Ascending aorta (tissue), 2 donors: Measurements from ENCODE around the gene UGT2B7. TPM values are rescaled to one million over a fixed set of nuclear protein-coding genes. Genes with fewer than 3 reads are reported as not detected.

Experiments
- DNase-seq, 2 donors: peaks; one replicate each; pipeline ENCODE4 v3.0.0-alpha.2; 2019; ENCODE audit warnings: low spot score in 2 of 2
- H3K27ac ChIP-seq, 2 donors: fragments of 200-600 bp; sonication (generic); one replicate each; pipeline ENCODE4 v1.5.1; 2016 to 2017; ENCODE audit warnings: mild to moderate bottlenecking in 1 of 2
- H3K27me3 ChIP-seq: fragments of 200-600 bp; sonication (generic); one replicate; pipeline ENCODE4 v1.5.1; 2017
- H3K36me3 ChIP-seq, 2 donors: fragments of 200-600 bp; sonication (generic); one replicate each; pipeline ENCODE4 v1.5.1; 2016
- H3K4me1 ChIP-seq, 2 donors: fragments of 200-600 bp; sonication (generic); one replicate each; pipeline ENCODE4 v1.5.1; 2016 to 2017; ENCODE audit warnings: mild to moderate bottlenecking in 1 of 2
- H3K4me3 ChIP-seq, 2 donors: fragments of 200-600 bp; sonication (generic); one replicate each; pipeline ENCODE4 v1.5.1; 2016 to 2017; ENCODE audit warnings: mild to moderate bottlenecking in 1 of 2
- H3K9me3 ChIP-seq, 2 donors: fragments of 200-600 bp; sonication (generic); one replicate each; pipeline ENCODE4 v1.5.1; 2016
- intact Hi-C: fragments of 100-400 bp; cut with DNase I; formaldehyde crosslinking; loops from one replicate; pipeline ENCODE4 v1.15.1; 2023
- total RNA-seq: library from RNA; depleted of rRNA; stranded (reverse); fragments of >200 nt; gene quantifications from one replicate; pipeline ENCODE4 v1.1.0, GENCODE V29; 2016
- TF ChIP-seq, protein P1 (sequence below), 3 experiments: fragments of 200-600 bp in 2 of 3; fragments of 450-650 bp in 1 of 3; sonication (generic) in 2 of 3; IDR thresholded peaks; one replicate each; pipeline ENCODE4 v1.5.1; 2016 to 2019; ENCODE audit warnings: antibody characterized with exemption in 3 of 3, mild to moderate bottlenecking in 1 of 3, moderate library complexity in 1 of 3

UGT2B7 gene
- total RNA-seq, 1 donor from 2014 or later: not detected

DNA sequence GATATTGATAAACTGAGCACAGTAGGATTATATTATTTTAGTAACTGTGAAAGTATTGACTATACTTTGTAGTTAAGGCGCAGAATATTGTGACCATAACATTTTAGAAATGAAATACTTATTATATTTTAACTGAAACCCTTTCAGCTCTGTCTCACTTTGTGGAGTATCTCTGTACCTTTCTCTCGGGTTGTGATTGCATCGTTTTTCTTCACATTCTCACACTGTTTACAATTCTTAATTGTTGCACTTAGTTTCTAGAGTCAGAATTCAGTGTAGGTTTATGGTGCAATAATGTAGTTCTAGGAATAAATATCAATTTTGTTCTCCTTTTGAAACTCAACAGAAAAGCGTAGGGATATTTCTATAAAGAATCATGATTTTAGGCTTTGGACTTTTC is 57.7 kb downstream of the UGT2B7 start:
- no peak for DNase-seq
- intact Hi-C loops: no loop called here
- Histone ChIP-seq H3K9me3 (no peaks in the 10 kb centered on the region), H3K27me3 (no peaks in the 10 kb centered on the region), H3K4me3 (no peak overlapping the region), H3K27ac (no peak overlapping the region), H3K4me1 (no peaks in the 10 kb centered on the region), H3K36me3 (no peaks in the 10 kb centered on the region)
- TF ChIP-seq, protein P1, sequence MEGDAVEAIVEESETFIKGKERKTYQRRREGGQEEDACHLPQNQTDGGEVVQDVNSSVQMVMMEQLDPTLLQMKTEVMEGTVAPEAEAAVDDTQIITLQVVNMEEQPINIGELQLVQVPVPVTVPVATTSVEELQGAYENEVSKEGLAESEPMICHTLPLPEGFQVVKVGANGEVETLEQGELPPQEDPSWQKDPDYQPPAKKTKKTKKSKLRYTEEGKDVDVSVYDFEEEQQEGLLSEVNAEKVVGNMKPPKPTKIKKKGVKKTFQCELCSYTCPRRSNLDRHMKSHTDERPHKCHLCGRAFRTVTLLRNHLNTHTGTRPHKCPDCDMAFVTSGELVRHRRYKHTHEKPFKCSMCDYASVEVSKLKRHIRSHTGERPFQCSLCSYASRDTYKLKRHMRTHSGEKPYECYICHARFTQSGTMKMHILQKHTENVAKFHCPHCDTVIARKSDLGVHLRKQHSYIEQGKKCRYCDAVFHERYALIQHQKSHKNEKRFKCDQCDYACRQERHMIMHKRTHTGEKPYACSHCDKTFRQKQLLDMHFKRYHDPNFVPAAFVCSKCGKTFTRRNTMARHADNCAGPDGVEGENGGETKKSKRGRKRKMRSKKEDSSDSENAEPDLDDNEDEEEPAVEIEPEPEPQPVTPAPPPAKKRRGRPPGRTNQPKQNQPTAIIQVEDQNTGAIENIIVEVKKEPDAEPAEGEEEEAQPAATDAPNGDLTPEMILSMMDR (IDR thresholded peaks at IDR 0.05): no peak

DNA sequence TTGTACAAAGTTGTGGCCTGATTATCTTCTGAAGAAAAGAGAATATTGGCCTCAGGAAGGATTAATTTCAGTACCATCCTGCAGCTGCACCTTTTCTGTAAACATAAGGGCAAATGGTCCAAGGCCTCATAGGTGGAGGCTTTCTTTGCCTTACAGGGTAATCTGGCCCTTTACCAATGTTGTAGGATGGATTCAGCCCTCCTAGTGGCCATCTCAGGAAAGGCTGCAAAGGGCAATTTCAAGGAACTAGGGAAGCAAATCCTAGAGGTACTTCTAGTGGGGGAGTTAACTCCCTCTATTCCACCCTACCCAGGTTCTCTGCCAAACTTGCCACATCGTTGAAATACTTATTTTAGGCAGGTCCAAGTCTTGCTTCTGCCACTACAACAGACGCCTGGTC is 60.6 kb downstream of the UGT2B7 start:
- no peaks in the 10 kb centered on the region for H3K27me3 ChIP-seq
- no peak overlapping the region for H3K27ac ChIP-seq
- H3K4me3 ChIP-seq: no peak overlapping the region
- no peak for DNase-seq
- TF ChIP-seq, protein P1 (IDR thresholded peaks at IDR 0.05): no peak
- H3K36me3 ChIP-seq: no peaks in the 10 kb centered on the region
- intact Hi-C loops: no loop called here
- H3K4me1 ChIP-seq: no peaks in the 10 kb centered on the region
- H3K9me3 ChIP-seq: no peaks in the 10 kb centered on the region

Other genes starting within 250 kb of the UGT2B7 start
- not detected for gene UGT2A3, start 144.7 kb upstream of the UGT2B7 start, total RNA-seq
- gene UGT2B11, start 118.3 kb downstream of the UGT2B7 start, total RNA-seq: not detected
- gene UGT2B28, start 184.0 kb downstream of the UGT2B7 start, total RNA-seq: not detected